NCI-H1694 treated with DMSO at 0.1 percent for 48 hours (cell line): ENCODE results near the gene RGS6.

Experiments
- DNase-seq: peaks from one replicate; lab custom pipeline; 2025; lab: John Stamatoyannopoulos, UW

Gene RGS6

DNA sequence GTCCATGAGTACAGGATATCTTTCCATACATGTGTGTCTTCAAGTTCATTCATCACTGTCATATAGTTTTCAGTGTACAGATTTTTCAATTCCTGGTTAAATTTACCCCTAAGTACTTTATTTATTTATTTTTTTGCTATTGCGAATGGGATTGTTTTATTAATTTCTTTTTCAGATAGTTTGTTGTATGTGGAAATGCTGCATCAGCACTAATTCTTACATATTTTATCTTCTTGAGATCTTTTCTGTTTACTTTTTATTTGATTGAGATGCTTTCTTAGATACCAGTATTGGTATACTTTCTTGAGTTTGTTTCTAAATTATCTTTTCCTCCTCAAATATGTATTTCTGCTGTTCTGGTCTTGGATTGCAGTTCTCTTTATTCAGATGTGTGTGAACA is 148.9 kb downstream of the RGS6 start:
- no peak for DNase-seq

DNA sequence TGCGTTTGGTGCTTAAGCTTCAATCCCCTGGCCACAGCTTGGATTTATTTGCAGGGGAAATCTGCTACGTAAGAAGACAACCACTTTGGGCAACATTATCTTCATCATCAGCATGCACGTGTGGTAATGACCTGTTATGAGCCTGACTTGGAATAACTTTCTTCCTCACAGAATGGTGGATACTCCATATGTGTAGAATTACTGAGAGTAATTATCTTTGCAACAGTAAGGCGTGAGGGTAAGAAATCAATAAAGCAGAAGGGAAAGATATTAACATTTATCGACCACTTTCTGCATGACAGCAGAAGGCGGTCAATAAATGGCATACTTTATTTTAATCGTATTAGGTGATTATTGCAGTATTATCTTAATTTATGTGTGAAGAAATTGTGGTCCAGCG is 152.7 kb downstream of the RGS6 start:
- no peak for DNase-seq

DNA sequence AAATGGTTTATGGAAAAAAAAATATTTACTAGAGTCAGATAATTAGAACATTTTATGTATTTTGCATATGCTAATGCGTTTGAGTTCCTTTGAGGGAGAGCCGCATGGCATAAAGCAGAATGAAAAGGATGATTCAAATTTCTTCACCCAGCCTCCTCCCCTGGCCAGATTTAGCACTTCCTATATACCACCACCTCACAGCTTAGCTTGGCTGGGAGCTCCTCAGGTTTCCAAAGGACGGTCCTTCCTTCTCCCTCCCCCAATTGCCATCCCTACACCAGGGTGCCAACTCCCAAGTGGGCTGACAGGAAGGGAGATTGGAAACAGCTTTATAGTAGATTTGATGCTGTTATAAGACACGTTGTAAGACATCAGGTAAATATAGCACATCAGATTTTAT is 157.4 kb downstream of the RGS6 start:
- DNase-seq: no peak

DNA sequence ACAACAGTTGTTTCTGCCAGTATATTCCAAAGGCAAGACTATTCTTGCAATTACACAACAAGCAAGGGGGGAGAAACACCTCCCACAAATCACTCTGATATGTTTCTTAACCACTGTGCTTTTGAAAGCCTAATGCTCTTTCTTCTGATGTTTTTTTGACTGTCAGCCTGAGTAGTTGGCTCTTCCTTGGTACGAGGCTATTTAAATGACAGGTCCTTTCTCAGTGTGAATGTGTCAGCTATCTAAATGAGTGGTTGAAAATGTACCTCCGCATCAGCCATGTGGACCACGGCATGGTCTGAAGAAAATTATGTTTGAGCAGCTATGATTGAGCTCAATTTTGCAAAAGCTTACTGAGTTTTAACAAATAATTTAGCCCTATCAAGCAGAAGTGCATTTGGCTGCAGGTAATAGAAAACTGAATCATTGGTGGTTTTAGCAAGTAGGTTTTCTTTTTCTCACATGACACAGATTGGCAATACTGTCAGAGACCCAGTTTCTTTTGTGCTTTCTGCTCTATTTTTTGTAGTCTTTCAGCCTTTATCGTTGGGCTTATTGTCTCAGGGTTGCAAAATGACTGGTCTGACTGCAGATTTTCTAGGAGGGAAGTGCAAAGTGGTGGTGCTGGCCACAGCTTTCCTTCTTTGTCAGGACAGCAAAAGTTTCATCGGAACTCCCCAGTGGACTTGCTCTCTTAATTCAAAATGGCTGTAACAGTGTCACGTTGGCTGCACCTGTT is 162.8 kb downstream of the RGS6 start:
- no peak for DNase-seq

DNA sequence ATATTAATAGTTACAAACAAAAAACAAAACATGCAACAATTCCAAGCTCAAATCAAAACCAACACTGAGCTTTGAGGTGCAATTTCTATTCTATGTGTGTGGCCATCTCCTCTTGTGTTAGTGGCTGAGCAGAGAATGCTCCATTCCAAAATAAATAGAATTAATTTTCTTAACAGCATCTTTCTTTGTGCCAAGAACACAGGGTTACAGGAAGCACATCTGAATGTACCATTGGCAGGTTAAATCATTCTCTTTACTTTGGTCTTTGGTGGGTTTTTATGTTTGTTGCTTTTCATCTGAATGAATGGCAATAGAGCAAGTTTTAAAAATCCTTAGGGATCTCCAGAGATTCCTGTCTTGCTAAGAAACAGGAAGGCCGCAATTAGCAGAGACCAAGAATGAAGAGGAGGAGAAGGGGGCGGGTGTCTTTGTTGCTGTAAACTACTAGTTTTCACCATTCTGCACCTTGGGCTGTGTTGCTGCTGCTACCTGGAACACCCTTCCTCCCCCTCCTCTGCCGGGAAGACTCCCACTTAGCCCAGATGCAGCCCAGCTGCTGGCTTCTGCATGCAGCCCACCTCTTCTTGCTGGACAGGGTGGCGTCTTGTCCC is 165.0 kb downstream of the RGS6 start:
- DNase-seq: no peak

DNA sequence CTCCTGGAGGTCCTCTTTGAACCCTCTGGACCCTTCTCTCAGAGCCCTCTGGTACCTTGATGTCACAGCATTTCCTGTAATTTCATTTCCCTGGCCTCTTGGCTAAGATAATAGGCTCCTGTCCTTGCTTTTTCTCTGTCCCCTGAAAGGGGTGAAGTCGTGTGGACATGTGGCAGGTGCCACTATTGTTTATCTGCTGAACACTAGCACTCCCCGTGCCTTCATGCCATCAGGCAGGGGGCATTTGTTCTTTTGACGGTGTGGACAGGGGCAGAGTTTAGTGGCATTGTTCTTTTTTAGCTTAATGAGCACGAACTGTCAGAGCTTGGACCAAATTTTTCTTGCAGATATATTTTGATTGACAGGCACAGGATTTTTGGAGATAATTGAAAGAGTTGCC is 166.0 kb downstream of the RGS6 start:
- DNase-seq: no peak

DNA sequence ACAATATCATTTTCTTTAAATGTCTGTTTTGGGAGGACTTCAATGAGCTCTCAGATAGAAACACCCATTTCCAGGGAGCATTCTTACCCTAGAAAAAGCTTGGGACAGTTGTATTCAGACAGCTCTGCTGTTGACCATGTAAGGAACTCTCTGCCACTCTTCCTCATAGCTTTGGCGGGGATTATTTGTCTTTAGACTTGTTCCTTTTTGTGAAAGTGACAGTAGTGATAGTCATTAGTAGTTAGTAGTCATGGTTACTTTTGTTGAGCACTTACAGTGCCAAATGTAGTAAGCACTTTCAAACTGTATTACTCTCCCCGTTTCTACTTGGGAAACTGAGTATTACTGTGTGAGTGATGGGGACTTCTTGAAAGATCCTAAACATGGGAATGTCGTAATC is 167.3 kb downstream of the RGS6 start:
- no peak for DNase-seq

DNA sequence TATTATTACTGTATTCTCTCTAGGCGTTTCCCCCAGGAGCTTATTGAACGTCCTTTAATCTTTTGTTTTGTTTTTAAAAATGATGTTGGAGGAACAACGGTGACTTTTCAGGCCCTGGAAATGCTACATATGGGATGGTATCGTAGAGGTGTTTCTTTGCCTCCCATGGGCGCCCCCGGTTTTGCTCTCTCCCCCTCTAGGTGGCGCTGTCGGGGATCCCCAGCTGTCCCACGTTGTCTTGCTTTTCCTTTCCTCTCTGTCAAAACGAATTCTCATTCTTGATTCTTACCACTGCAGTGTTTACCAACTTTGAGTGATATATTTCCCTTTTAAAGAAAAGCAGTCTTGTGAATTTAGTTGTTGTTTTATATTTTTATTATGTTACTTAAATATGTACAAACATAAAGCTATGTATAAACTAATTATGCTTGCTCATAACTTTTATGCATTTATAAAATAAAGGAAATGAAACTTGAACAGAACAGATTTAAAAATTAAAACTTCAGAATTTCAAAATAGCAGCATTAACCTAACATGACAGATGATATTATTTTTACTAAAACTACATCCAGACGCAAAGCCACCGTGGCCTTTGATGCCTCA is 171.9 kb downstream of the RGS6 start:
- peak; percentile 20 for DNase-seq

DNA sequence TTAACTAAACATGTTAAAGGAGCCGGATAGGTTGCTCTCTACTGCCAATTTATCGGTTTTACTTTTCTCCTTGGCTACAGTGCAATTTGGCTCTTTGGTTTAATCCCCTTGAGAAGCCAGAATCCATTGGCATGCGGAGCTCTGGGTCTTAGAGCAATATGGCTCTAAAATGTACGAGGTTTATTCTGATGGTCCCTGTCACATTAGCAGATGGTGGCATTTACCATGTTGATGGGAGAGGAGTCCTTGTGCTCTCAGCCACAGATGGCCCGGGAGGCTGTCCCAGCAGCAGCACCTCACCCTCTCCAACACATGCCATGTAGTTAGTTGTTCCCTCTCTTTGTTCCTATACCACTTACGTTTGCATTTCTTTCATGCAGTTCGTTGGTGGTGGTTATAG is 179.7 kb downstream of the RGS6 start:
- no peak for DNase-seq

DNA sequence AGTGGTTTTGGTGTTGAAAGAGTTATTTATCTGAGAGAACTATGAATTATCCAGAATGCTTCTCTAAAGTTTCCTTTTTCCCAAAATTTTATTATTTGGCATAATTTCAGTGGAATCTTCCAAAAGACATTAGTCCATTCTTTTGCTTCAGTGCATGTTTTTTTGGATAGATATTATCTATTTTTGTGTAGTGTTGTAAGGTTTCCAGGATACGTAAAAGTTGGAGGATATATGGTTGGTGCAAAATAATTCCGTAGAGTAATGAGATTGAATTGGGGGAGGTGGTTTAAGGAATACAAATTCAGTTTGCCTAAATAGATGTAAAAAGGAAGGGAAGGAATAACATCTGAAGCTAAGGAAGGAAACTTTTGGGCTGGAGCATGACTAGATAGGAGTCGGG is 186.6 kb downstream of the RGS6 start:
- no peak for DNase-seq

DNA sequence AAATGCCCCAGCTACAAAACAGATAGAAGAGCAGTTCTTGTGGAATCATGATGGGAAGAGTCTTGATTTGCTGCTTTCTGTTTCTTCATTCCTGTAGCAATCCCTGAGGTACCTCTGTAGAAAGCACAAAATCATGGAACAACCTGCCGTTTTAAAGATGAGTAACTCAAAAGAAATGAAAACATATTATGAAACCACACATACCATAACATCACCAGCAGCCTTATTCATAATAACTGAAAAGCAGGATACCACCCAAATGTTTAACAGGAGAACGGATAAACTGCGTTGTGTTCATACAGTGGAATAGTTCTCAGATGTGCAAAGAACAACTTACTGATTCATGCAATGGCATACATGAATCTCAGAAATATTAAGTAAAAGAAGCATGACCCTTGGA is 188.1 kb downstream of the RGS6 start:
- DNase-seq: no peak

DNA sequence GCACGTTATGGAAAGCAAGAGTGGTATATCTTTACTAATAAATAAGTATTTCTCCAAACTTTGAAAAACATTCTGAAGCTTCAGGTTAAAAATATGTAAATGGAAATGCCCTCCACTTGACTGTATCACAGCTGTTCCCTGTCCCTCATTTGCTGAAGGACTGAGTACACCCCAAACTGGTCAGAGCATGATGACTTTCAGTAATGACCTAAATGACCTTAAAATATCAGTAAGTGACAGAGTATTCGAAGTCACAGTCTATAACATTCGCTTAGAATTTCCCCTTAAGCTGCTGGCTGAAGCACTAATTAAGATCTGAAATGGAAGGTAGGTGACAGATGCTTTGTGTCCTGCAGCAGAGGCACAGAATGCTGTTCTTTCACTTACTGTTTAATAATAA is 191.5 kb downstream of the RGS6 start:
- no peak for DNase-seq

DNA sequence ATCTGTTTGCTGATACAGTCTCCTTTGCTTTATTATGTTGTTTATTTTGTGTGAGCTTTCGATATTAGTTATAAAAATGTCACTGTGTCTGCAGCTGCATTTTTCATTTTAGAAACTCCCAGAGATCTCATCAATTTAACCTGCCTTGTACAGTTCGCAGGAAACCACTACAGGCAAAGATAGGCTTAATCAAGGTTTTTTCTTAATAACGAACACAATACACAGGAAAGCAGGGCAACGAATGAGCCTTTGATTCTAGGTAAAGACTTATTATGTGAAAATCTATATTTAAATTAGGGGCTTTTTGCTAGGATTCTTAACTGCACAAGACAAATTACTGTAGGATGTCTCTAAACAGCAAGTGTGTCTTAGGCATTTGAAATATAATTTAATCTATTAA is 191.9 kb downstream of the RGS6 start:
- no peak for DNase-seq

DNA sequence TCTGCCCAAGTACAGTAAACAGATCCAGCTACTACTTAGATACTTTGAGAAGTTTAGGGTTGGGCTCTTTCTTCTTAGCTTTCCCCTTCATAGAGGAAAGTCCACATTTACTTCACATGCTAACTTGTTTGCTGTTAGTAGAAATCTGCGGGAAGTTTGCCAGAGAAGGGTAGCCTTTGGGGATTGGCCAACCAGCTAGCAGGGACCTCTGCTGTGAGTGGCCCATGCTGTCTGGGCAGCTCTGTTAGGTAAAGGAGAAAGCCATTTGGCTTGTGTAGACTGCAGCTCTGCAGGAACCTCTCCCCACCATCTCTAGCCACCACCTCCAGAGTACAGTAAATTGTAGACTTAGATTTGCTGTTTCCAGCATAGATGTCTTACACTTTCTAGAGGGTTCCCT is 193.9 kb downstream of the RGS6 start:
- DNase-seq: no peak

DNA sequence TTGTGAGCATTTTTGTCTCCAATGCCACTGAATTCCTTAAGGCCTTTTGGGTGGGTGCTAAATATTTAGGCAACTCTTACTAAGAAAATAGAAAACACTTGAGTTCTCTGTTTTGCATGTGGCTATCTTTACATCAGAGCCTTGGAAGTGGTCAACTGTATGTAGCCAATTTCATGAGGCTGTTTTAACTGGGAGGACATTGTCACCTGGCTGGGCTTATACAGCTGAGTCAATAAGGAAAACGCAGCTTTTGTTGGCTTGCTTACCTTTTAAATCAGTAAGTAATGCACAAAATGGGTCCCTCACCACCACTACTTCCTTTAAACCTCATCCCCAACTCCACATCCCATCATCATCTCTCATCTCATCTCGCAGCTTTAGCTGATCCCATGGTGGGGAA is 194.3 kb downstream of the RGS6 start:
- no peak for DNase-seq

DNA sequence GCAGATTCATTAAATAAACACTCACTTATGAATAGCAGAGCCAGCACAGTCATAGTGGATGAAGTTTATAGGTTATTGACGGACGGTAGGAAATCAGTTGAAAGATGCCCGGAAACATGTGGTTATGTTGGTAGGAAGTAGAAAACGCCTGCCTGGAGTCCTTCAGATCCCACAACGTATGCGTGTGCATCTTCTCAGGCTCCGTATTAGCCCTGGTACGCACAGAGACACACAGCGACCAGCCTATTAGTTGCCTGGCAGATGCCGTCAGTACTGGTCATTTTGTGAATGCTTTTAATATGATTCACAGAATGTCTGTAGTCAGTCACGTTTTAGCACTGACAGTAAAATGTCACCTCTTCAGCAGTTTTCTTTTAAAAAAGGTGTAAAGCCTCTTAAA is 196.4 kb downstream of the RGS6 start:
- DNase-seq: no peak

DNA sequence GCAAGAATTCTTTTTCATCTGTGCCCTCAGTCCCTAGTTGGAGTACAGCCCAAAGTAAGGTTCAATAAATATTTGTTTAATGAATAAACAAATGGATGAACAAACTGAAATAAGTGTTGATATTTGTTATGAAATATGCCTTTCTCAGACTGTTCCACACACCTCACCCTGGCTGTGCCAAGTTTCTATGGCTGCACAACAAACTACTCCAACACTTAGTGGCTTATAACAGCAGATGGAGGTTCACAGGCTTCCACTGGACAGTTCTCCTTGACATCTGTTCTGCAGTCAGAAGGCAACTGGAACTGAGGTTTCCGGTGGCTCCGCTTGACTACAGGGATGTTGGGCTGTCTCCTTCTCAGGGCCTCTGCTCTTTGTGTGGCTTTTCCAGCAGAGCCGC is 197.1 kb downstream of the RGS6 start:
- DNase-seq: no peak

DNA sequence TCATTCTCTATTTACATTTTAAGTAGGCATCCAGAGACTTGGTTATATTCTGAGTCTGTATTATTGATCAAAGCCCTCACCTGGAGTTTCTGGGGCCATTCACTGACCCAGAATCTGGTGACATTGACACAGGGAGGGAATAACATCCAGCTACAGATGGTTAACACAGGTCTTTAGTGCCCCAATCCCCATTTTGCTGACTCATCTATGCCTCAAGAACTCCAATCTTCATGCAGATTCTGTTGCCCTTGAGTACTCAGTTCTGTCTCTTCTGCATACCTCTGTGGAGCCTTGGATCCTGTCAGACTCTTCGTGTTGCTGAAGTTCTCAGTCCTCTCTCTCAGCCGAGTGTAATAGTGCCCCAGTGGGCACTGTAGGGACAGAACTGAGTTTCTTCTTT is 208.9 kb downstream of the RGS6 start:
- no peak for DNase-seq

DNA sequence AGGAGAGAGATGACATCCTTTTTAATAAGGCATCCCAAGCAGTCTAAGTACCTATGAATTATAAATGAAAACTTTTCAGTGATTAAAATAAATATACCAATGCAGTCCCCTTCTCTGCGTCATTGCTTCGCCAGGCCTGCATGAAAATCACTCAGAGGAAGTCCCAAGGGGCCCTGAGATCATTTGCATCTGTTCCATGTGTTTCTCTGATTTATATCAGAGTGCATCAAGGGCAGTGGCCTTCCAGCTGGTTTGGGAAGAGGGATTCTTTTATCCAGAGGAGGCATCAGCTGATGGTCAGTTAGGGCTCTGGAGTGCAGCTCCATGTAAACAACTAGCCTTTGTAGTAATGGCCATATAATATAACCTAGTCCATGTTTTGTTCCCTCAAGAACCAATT is 210.1 kb downstream of the RGS6 start:
- DNase-seq: no peak

DNA sequence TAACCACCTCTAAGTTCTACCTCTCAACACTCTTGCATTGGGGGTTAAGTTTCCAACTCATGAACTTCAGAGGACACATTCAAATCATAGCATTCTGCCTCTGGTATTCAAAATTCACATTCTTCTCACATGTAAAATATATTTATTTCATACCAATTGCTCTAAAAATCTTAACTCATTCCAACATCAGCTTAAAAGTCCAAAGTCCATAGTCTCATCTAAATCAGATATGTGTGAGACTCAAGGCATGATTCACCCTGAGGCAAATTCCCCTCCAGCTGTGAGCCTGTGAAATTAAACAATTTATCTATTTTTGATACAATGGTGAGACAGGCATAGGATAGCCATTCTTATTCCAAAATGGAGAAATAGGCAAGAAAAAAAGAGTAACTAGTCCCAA is 214.0 kb downstream of the RGS6 start:
- DNase-seq: no peak

DNA sequence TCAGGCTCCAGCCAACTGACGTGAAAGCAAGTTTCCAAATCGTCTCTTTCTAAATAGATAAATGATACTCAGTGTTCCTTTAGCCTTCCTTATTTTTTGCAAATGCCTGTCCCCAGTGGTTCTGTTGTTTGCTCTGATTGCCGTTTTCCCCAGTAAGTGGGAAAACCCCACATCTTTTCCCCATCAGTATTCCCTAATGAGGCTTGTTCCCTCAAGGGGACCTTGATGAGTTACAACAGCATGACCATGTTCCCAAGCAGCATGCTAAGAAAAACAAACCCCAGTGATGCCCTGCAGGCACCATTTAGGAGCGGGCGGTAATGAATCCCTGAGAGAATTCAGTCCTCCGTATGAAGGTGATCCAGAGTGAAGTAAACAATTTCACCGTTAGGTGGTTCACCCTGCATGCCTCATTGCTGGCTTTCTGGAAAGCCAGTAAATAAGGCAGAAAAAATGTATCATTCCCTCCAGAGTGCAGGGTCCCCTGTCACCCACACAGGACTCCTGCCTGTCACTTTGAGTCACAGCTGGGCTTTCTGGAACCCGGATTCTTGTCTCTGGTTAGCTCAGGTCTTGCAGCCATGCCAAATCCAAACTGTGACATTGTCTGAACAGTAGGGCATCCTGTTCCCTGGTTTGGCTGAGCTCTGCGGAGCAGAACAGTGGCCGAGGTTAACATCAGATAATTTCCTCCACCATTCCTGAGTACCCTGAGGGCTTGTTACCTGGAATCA is 222.6 kb downstream of the RGS6 start:
- DNase-seq: no peak

DNA sequence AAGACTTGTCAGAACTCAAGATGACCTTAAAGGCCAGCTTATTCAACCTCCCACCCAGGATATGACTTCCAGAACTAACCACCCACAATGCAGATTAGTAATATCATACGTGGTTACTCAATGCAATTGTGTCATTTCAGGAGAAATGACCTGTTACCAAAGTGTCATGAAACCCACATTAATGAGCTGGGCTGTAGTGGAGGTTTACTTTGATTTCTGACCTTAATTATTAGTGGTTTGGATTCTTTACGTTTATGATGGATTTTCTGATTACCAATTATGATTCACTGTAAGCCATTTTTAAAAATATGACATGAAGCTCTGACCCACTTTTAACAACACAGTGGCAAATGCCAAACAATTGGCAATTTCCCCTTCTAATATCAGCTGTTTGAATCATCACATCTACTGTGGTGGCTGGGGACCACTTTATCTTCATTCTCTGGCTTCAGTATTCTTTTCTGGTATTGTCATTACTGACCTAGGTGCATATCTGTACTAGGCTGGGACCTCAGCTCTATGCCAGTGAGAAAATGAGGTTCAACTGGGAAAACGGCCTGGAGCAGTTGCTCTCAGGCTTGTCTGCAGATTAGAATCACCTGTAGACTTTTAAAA is 223.3 kb downstream of the RGS6 start:
- no peak for DNase-seq
